CD4-positive, CD25-positive, alpha-beta regulatory T cell (primary cell): Measurements from ENCODE around the gene CCNA2. TPM values are rescaled to one million over a fixed set of nuclear protein-coding genes. Genes with fewer than 3 reads are reported as not detected.

Source experiments
- ATAC-seq, 2 donors: fragments of 150-1000 bp; cut with Tn5 transposase; one replicate each; pipeline ENCODE4 v1.10.0; 2021; ENCODE audit warnings: low read depth in 2 of 2, moderate number of reproducible peaks in 2 of 2, moderate library complexity in 1 of 2
- DNase-seq, 3 donors: peaks; one replicate each; pipeline versions ENCODE4 v3.0.0 to v3.0.0-alpha.2; 2012 to 2022; ENCODE audit warnings: mixed read lengths in 1 of 3
- H3K27ac ChIP-seq: one replicate; pipeline ENCODE4 v1.7.0; 2013; ENCODE audit warnings: mild to moderate bottlenecking, low read length; ENCODE audit not compliant: insufficient read depth, poor library complexity, severe bottlenecking
- H3K27me3 ChIP-seq: one replicate; pipeline ENCODE4 v1.7.0; 2013; ENCODE audit warnings: low read length; ENCODE audit not compliant: control insufficient read depth, insufficient read depth
- H3K36me3 ChIP-seq: one replicate; pipeline ENCODE4 v1.7.0; 2013; ENCODE audit warnings: mild to moderate bottlenecking, low read length, moderate library complexity; ENCODE audit not compliant: control insufficient read depth, insufficient read depth
- H3K4me1 ChIP-seq: 2 replicates; pipeline ENCODE4 v1.7.0; 2013; ENCODE audit warnings: mild to moderate bottlenecking, low read length; ENCODE audit not compliant: insufficient read depth, control insufficient read depth, poor library complexity, severe bottlenecking
- H3K4me3 ChIP-seq: one replicate; pipeline ENCODE4 v1.7.0; 2013; ENCODE audit warnings: low read depth, mild to moderate bottlenecking, low read length, moderate library complexity
- H3K9me3 ChIP-seq, 2 experiments: 1 replicate in 1 of 2; 2 replicates in 1 of 2; pipeline ENCODE4 v1.7.0; 2013; ENCODE audit warnings: low read length in 2 of 2, mild to moderate bottlenecking in 1 of 2, moderate library complexity in 1 of 2; ENCODE audit not compliant: control insufficient read depth in 2 of 2
- H3K27ac Mint-ChIP-seq, 3 donors: one replicate each; pipeline ENCODE4 v1.8.0; 2020 to 2022; ENCODE audit warnings: mild to moderate bottlenecking in 3 of 3, mixed read lengths in 3 of 3, moderate library complexity in 2 of 3
- H3K27me3 Mint-ChIP-seq: one replicate; pipeline ENCODE4 v1.8.0; 2022; ENCODE audit warnings: mild to moderate bottlenecking, mixed read lengths
- H3K36me3 Mint-ChIP-seq: one replicate; pipeline ENCODE4 v1.8.0; 2020; ENCODE audit warnings: mixed read lengths
- H3K4me1 Mint-ChIP-seq, 4 donors: one replicate each; pipeline ENCODE4 v1.8.0; 2020 to 2022; ENCODE audit warnings: mixed read lengths in 4 of 4, mild to moderate bottlenecking in 1 of 4
- H3K4me3 Mint-ChIP-seq, 4 donors: one replicate each; pipeline ENCODE4 v1.8.0; 2020 to 2022; ENCODE audit warnings: mild to moderate bottlenecking in 4 of 4, mixed read lengths in 4 of 4, moderate library complexity in 3 of 4
- H3K9me3 Mint-ChIP-seq, 7 donors: one replicate each; pipeline ENCODE4 v1.8.0; 2020 to 2022; ENCODE audit warnings: mixed read lengths in 7 of 7, mild to moderate bottlenecking in 3 of 7, moderate library complexity in 2 of 7
- polyA plus RNA-seq, 4 donors: library from polyadenylated mRNA; unstranded; fragments of 300-500 nt; fragmentation: Illumina TruSeq; gene quantifications; one replicate each; pipeline ENCODE4 v1.2.3, GENCODE V29; 2021
- total RNA-seq: library from RNA; stranded (reverse); gene quantifications from one replicate; pipeline ENCODE4 v1.2.3, GENCODE V29; 2022

Gene CCNA2
- total and polyA plus RNA-seq, 5 donors from 2014 or later, result 0.61 to 4.5 (median 1.3) TPM

- Histone ChIP-seq H3K4me1 (peaks cover 23% of the 10 kb centered on the region), H3K9me3 (no peaks in the 10 kb centered on the region), H3K27ac (peak within 1 kb of the TSS; percentile 94), H3K36me3 (peaks cover 34% of the 10 kb centered on the region), H3K27me3 (no peaks in the 10 kb centered on the region), H3K4me3 (peak within 1 kb of the TSS; percentile 99)
- Mint-ChIP-seq H3K4me1 (peaks cover 28 to 61% (median 43%) of the 10 kb centered on the region in 4 donors), H3K4me3 (peak within 1 kb of the TSS; percentile 90 to 97 (median 95)), H3K27me3 (no peaks in the 10 kb centered on the region), H3K27ac (peak within 1 kb of the TSS; percentile 96 to 99 (median 98)), H3K36me3 (peaks cover 20% of the 10 kb centered on the region), H3K9me3 (no peaks in the 10 kb centered on the region)
- DNase-seq (peak; percentile 92 to 96 (median 93)), ATAC-seq (peak; percentile 73 to 78)
Measured at GRCh38 chr4:121800961-121801714, 22.5 kb downstream of the CCNA2 start, which contains the start of gene EXOSC9. TSS of gene EXOSC9 (plus strand) at chr4:121801323. CDS start at chr4:121801425, 102 bp downstream.

GRCh38 chr4:121800638-121800960 is 23.1 kb downstream of the CCNA2 start:
- H3K36me3 Mint-ChIP-seq, result peaks cover 20% of the 10 kb centered on the region
- H3K9me3 ChIP-seq, result no peaks in the 10 kb centered on the region
- H3K27ac ChIP-seq, result peak overlapping the region; percentile 94
- no peaks in the 10 kb centered on the region for H3K9me3 Mint-ChIP-seq
- DNase-seq, result no peak
- peaks cover 28 to 62% (median 45%) of the 10 kb centered on the region in 4 donors for H3K4me1 Mint-ChIP-seq
- peak; percentile 17 to 32 for ATAC-seq
- peak overlapping the region; percentile 96 to 99 (median 98) for H3K27ac Mint-ChIP-seq
- no peaks in the 10 kb centered on the region for H3K27me3 ChIP-seq
- peaks cover 29% of the 10 kb centered on the region for H3K36me3 ChIP-seq
- H3K4me3 ChIP-seq, result peak overlapping the region; percentile 99
- peaks cover 23% of the 10 kb centered on the region for H3K4me1 ChIP-seq
- no peaks in the 10 kb centered on the region for H3K27me3 Mint-ChIP-seq
- H3K4me3 Mint-ChIP-seq, result peak overlapping the region; percentile 90 to 97 (median 95)

GRCh38 chr4:121799867-121800501 is 23.7 kb downstream of the CCNA2 start:
- H3K36me3 ChIP-seq, result peaks cover 23% of the 10 kb centered on the region
- H3K4me1 ChIP-seq, result peaks cover 23% of the 10 kb centered on the region
- peak overlapping the region; percentile 90 to 97 (median 95) for H3K4me3 Mint-ChIP-seq
- peak overlapping the region; percentile 99 for H3K4me3 ChIP-seq
- H3K27me3 Mint-ChIP-seq, result no peaks in the 10 kb centered on the region
- ATAC-seq (no peak), DNase-seq (no peak)
- H3K27ac ChIP-seq, result peak overlapping the region; percentile 94
- no peaks in the 10 kb centered on the region for H3K9me3 Mint-ChIP-seq
- H3K27me3 ChIP-seq, result no peaks in the 10 kb centered on the region
- no peaks in the 10 kb centered on the region for H3K9me3 ChIP-seq
- H3K4me1 Mint-ChIP-seq, result peaks cover 28 to 62% (median 44%) of the 10 kb centered on the region in 4 donors
- H3K36me3 Mint-ChIP-seq, result peaks cover 15% of the 10 kb centered on the region
- peak overlapping the region; percentile 96 to 99 (median 98) for H3K27ac Mint-ChIP-seq

DNA sequence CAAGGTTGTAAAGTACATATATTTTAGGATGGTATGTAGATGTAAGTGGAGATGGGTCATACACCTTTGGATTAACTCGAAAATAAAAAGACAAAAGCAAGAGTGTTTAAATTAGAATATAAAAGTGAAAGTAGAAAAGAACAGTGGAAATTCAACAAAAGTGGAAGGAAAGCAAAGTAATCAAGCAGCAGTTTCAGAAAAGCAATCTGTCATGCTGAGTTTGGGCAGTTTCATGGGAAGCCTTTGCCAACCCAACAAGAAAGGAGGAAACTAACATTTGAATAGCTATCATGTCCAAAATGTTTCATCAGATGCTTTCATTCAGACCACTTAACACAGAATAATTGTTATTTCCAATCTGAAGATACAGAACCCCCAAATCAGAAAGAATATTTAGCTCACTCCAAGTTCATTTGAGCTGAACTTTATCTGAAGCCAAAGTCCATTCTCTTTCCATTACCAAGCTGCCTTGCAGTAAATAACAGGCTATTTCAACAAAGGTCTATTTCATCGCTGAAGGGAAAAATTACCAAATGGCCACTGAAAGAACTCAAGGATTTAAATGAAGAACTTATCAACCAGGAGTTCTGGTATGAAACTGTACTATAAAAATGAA is 24.4 kb downstream of the CCNA2 start:
- Histone ChIP-seq H3K4me1 (peaks cover 23% of the 10 kb centered on the region), H3K4me3 (peak overlapping the region; percentile 5), H3K36me3 (peaks cover 17% of the 10 kb centered on the region), H3K27ac (no peak overlapping the region), H3K27me3 (no peaks in the 10 kb centered on the region), H3K9me3 (no peaks in the 10 kb centered on the region)
- DNase-seq (no peak), ATAC-seq (no peak)
- no peaks in the 10 kb centered on the region for H3K27me3 Mint-ChIP-seq
- H3K4me1 Mint-ChIP-seq, result peaks cover 23 to 63% (median 42%) of the 10 kb centered on the region in 4 donors
- peak overlapping the region; percentile 96 to 99 (median 98) for H3K27ac Mint-ChIP-seq
- H3K36me3 Mint-ChIP-seq, result peaks cover 9% of the 10 kb centered on the region
- no peaks in the 10 kb centered on the region for H3K9me3 Mint-ChIP-seq
- H3K4me3 Mint-ChIP-seq, result peak overlapping the region; percentile 90 to 97 (median 95)

DNA sequence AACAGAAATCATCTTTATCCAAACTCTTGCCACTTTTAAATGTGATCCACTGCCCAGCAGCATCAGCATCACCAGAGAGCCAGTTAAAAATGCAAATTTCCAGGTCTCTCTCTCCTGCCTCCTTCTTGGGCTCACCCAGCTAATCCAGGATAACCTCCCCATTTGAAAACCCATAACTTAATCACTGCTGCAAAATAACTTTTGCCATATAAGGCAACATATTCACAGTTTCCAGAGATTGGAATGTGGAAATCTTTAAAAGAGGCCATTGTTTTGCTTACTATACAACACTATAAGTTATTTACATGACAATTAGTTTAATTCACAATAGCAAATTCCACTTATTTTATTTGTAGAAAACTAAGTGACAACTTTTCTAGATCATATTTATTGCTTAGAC is 27.4 kb downstream of the CCNA2 start:
- H3K36me3 ChIP-seq, result no peaks in the 10 kb centered on the region
- no peak overlapping the region for H3K27ac ChIP-seq
- no peak for ATAC-seq
- Mint-ChIP-seq H3K27me3 (no peaks in the 10 kb centered on the region), H3K4me1 (peaks cover 13 to 43% (median 29%) of the 10 kb centered on the region in 4 donors), H3K9me3 (no peaks in the 10 kb centered on the region), H3K36me3 (no peaks in the 10 kb centered on the region), H3K4me3 (no peak overlapping the region), H3K27ac (no peak overlapping the region)
- H3K4me3 ChIP-seq, result no peak overlapping the region
- no peak for DNase-seq
- H3K4me1 ChIP-seq, result peaks cover 9% of the 10 kb centered on the region
- H3K27me3 ChIP-seq, result peaks cover 3% of the 10 kb centered on the region
- no peaks in the 10 kb centered on the region for H3K9me3 ChIP-seq

GRCh38 chr4:121794505-121795188 is 29.0 kb downstream of the CCNA2 start:
- Histone ChIP-seq H3K4me3 (no peak overlapping the region), H3K27ac (no peak overlapping the region), H3K9me3 (no peaks in the 10 kb centered on the region), H3K4me1 (no peaks in the 10 kb centered on the region), H3K36me3 (no peaks in the 10 kb centered on the region), H3K27me3 (peaks cover 7% of the 10 kb centered on the region)
- no peak for DNase-seq
- no peak for ATAC-seq
- Mint-ChIP-seq H3K4me3 (peak overlapping the region in 2 of 4 donors; percentile 5 to 28), H3K27ac (no peak overlapping the region), H3K4me1 (peaks cover 3 to 27% (median 14%) of the 10 kb centered on the region in 4 donors), H3K9me3 (no peaks in the 10 kb centered on the region), H3K27me3 (no peaks in the 10 kb centered on the region), H3K36me3 (no peaks in the 10 kb centered on the region)

DNA sequence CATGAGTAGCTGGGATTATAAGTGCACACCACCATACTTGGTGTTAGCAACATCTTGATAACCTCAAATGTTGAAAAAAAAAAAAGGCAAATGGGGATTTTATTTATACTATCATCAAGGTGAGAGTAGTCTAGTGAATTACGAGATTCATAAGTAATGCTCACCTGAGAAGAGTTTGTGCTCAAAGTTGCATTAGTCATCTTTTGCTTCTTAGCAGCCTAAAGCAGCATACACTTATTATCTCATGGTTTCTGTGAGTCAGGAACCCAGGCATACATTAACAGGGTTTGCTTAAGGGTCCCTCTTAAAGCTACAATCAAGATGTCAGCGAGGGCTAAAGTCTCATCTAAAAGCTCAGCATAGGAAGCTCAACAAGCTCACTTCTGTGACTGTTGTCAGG is 30.7 kb downstream of the CCNA2 start:
- no peak for ATAC-seq
- Mint-ChIP-seq H3K4me1 (peaks cover 0 to 19% (median 10%) of the 10 kb centered on the region in 4 donors), H3K27me3 (no peaks in the 10 kb centered on the region), H3K4me3 (no peak overlapping the region), H3K36me3 (no peaks in the 10 kb centered on the region), H3K9me3 (peaks cover 0 to 2% (median 0%) of the 10 kb centered on the region in 7 donors), H3K27ac (no peak overlapping the region)
- Histone ChIP-seq H3K36me3 (no peaks in the 10 kb centered on the region), H3K4me3 (no peak overlapping the region), H3K4me1 (no peaks in the 10 kb centered on the region), H3K9me3 (no peaks in the 10 kb centered on the region), H3K27ac (no peak overlapping the region), H3K27me3 (peaks cover 15% of the 10 kb centered on the region)
- DNase-seq, result no peak
